Parathyroid adenoma (tissue), 2 donors: Measurements from ENCODE around the gene ADGRE3.

Experiments used
- H2AFZ ChIP-seq: fragments of 300-600 bp; sonication (generic); one replicate; pipeline ENCODE4 v1.7.0; 2017; ENCODE audit warnings: antibody characterized with exemption, mild to moderate bottlenecking
- H3K27ac ChIP-seq: fragments of 300-600 bp; sonication (generic); one replicate; pipeline ENCODE4 v1.7.0; 2017
- H3K27me3 ChIP-seq: fragments of 300-600 bp; sonication (generic); one replicate; pipeline ENCODE4 v1.7.0; 2017; ENCODE audit warnings: low read length; ENCODE audit not compliant: control insufficient read depth, insufficient read depth
- H3K36me3 ChIP-seq: fragments of 300-600 bp; sonication (generic); one replicate; pipeline ENCODE4 v1.7.0; 2017; ENCODE audit warnings: low read length; ENCODE audit not compliant: control insufficient read depth, insufficient read depth
- H3K4me1 ChIP-seq: fragments of 300-600 bp; sonication (generic); one replicate; pipeline ENCODE4 v1.7.0; 2017; ENCODE audit warnings: control low read depth
- H3K4me2 ChIP-seq: fragments of 300-600 bp; sonication (generic); one replicate; pipeline ENCODE4 v1.7.0; 2017; ENCODE audit warnings: low read length
- H3K4me3 ChIP-seq: fragments of 300-600 bp; sonication (generic); one replicate; pipeline ENCODE4 v1.7.0; 2017; ENCODE audit warnings: low read depth, low read length
- H3K79me2 ChIP-seq: fragments of 300-600 bp; sonication (generic); one replicate; pipeline ENCODE4 v1.7.0; 2017; ENCODE audit warnings: control low read depth
- H3K9ac ChIP-seq: fragments of 300-600 bp; sonication (generic); one replicate; pipeline ENCODE4 v1.7.0; 2017; ENCODE audit warnings: mild to moderate bottlenecking
- H3K9me3 ChIP-seq: fragments of 300-600 bp; sonication (generic); one replicate; pipeline ENCODE4 v1.7.0; 2017; ENCODE audit warnings: low read length; ENCODE audit not compliant: control insufficient read depth
- CTCF ChIP-seq: fragments of 300-600 bp; sonication (generic); IDR thresholded peaks from one replicate; pipeline ENCODE4 v1.7.0; 2017; ENCODE audit warnings: antibody characterized with exemption, mild to moderate bottlenecking
- donor health status: primary hyperparathyroidism.

Gene ADGRE3

GRCh38 chr19:14659874-14660489 is 14.7 kb downstream of the ADGRE3 start:
- Histone ChIP-seq H3K9me3 (no peaks in the 10 kb centered on the region), H3K36me3 (no peaks in the 10 kb centered on the region), H3K4me3 (no peak overlapping the region), H2AFZ (no peak overlapping the region), H3K79me2 (no peaks in the 10 kb centered on the region), H3K4me2 (no peak overlapping the region), H3K27me3 (no peaks in the 10 kb centered on the region), H3K4me1 (no peaks in the 10 kb centered on the region), H3K9ac (no peak overlapping the region), H3K27ac (no peak overlapping the region)
- no peak for TF ChIP-seq CTCF

- no peaks in the 10 kb centered on the region for H3K79me2 ChIP-seq
- H3K4me3 ChIP-seq = no peak overlapping the region
- no peaks in the 10 kb centered on the region for H3K4me1 ChIP-seq
- H2AFZ ChIP-seq = no peak overlapping the region
- H3K9me3 ChIP-seq = no peaks in the 10 kb centered on the region
- no peak overlapping the region for H3K27ac ChIP-seq
- no peak overlapping the region for H3K4me2 ChIP-seq
- TF ChIP-seq CTCF = no peak
- H3K27me3 ChIP-seq = no peaks in the 10 kb centered on the region
- H3K9ac ChIP-seq = no peak overlapping the region
- no peaks in the 10 kb centered on the region for H3K36me3 ChIP-seq
Measured at GRCh38 chr19:14655726-14656125, 18.9 kb downstream of the ADGRE3 start.

- Histone ChIP-seq H3K4me2 (no peak overlapping the region), H3K79me2 (no peaks in the 10 kb centered on the region), H3K4me3 (no peak overlapping the region), H3K36me3 (no peaks in the 10 kb centered on the region), H3K4me1 (no peaks in the 10 kb centered on the region), H3K27ac (no peak overlapping the region), H2AFZ (no peak overlapping the region), H3K9ac (no peak overlapping the region), H3K27me3 (no peaks in the 10 kb centered on the region), H3K9me3 (no peaks in the 10 kb centered on the region)
- TF ChIP-seq CTCF = no peak
Measured at GRCh38 chr19:14654786-14655560, 19.7 kb downstream of the ADGRE3 start.

- H3K9me3 ChIP-seq = no peaks in the 10 kb centered on the region
- no peaks in the 10 kb centered on the region for H3K79me2 ChIP-seq
- H3K27ac ChIP-seq = no peak overlapping the region
- H2AFZ ChIP-seq = no peak overlapping the region
- no peaks in the 10 kb centered on the region for H3K4me1 ChIP-seq
- H3K36me3 ChIP-seq = no peaks in the 10 kb centered on the region
- no peak for TF ChIP-seq CTCF
- no peaks in the 10 kb centered on the region for H3K27me3 ChIP-seq
- H3K4me2 ChIP-seq = no peak overlapping the region
- no peak overlapping the region for H3K4me3 ChIP-seq
- H3K9ac ChIP-seq = no peak overlapping the region
Measured at GRCh38 chr19:14650161-14650560, 24.5 kb downstream of the ADGRE3 start.
